ENCODE results near the gene PHACTR3. TPM values are rescaled to one million over a fixed set of nuclear protein-coding genes. Genes with fewer than 3 reads are reported as not detected.
"Not testable (repeated sequence)": the region's sequence is repeated elsewhere in the genome, so short reads cannot be mapped to it uniquely, and the experiment has no call there.

Gene PHACTR3
- total RNA-seq, 2 donors from 2014 or later, result not detected

DNA sequence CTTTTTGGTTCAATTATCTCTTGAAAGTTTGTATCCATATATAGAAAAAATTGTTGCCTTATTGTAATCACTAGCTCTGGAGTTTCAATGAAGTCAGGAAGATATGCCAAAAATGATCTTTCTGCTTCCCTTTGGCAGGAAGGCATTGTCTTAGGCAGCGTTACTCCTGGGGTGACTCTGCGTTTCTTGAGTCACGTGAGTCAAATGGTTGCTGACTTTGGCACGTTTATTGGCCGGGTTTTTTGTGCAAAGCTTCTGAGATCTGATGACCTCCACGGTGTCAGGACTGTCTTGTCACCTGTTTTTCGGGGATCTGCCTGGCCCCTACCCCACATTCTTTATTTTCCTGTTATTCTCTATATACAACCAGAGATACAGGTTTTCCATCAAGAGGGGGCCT is 10.4 kb downstream of the PHACTR3 start:
- peaks cover 27% of the 10 kb centered on the region for H3K27me3 Mint-ChIP-seq
- ATAC-seq (replicated peaks), result no peak
- no peak overlapping the region for H3K4me3 Mint-ChIP-seq
- H3K4me1 Mint-ChIP-seq, result no peaks in the 10 kb centered on the region
- H3K9me3 Mint-ChIP-seq, result no peaks in the 10 kb centered on the region
- no peaks in the 10 kb centered on the region for H3K36me3 Mint-ChIP-seq (ENCODE audit: low read depth)
- H3K27ac Mint-ChIP-seq, result no peak overlapping the region

DNA sequence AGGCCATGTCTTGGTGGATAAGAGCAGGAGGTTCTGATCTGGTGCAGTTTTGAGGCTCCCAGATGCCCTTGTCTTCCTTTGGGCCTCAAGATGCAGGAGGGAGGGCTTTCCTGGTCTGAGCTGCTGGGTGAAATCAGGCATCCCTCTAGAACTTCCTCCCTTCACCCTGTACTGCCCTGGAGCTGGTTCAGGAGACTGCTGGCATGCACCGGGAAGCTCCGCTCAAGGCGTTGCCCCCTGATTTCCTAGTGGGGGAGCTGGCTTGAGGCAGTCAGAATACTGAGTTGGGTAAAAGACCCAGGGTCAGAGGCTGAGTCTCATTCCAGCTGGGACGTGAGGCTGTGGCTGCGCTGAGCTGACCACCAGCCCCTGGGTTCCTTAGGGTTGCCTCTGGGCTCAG is 12.0 kb downstream of the PHACTR3 start:
- Mint-ChIP-seq H3K4me1 (no peaks in the 10 kb centered on the region), H3K36me3 (ENCODE audit: low read depth) (no peaks in the 10 kb centered on the region)
- ATAC-seq (replicated peaks), result no peak

DNA sequence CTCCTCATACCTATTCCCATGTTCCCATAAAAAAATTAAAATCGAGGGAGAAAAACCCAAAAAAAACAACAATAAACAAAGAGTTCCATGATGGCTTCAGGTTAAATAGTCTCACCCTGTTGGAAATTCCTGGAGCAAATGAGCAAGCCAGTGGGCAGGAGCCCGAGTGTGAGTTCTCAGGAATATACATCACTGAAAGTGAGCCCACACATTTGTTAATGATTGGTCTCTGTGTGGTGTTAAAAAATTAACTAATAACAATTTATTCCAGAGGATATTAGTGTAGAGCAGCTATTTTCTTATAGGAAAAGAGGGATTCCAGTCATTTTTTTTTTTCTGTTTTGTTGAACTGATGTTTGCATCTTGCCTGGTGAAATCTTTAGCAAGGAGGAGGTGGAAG is 12.9 kb downstream of the PHACTR3 start:
- Mint-ChIP-seq H3K27me3 (peaks cover 26% of the 10 kb centered on the region), H3K9me3 (no peaks in the 10 kb centered on the region), H3K27ac (no peak overlapping the region), H3K4me3 (no peak overlapping the region), H3K4me1 (no peaks in the 10 kb centered on the region), H3K36me3 (ENCODE audit: low read depth) (no peaks in the 10 kb centered on the region)
- no peak for ATAC-seq (replicated peaks)

More for the DNA sequence above, 12.0 kb downstream of the PHACTR3 start:
- H3K27ac Mint-ChIP-seq, result no peak overlapping the region
- no peaks in the 10 kb centered on the region for H3K9me3 Mint-ChIP-seq
- H3K4me3 Mint-ChIP-seq, result no peak overlapping the region
- peaks cover 29% of the 10 kb centered on the region for H3K27me3 Mint-ChIP-seq

DNA sequence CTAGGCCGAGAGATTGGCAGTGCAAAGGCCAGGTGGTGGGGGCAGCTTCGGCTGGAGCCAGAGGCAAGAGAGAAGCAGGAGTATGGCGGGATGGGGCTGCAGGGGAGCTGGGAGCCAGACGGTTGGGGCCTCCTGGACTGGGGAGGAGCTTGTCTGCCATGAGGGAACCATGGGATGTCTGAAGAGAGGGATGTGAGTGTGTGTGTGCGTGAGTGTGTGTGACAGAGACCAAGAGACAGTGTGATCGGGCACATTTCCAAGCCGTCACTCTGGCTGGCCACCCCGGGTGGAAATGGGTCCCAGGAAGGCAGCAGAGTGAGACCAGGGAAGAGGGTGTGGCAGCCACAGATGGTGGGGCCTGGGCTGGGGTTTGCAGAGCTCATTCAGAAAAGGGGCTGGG is 13.8 kb downstream of the PHACTR3 start:
- peaks cover 26% of the 10 kb centered on the region for H3K27me3 Mint-ChIP-seq
- no peaks in the 10 kb centered on the region for H3K4me1 Mint-ChIP-seq
- H3K27ac Mint-ChIP-seq, result no peak overlapping the region
- H3K4me3 Mint-ChIP-seq, result no peak overlapping the region
- ATAC-seq (replicated peaks), result no peak
- H3K9me3 Mint-ChIP-seq, result no peaks in the 10 kb centered on the region
- H3K36me3 Mint-ChIP-seq (ENCODE audit: low read depth), result no peaks in the 10 kb centered on the region

DNA sequence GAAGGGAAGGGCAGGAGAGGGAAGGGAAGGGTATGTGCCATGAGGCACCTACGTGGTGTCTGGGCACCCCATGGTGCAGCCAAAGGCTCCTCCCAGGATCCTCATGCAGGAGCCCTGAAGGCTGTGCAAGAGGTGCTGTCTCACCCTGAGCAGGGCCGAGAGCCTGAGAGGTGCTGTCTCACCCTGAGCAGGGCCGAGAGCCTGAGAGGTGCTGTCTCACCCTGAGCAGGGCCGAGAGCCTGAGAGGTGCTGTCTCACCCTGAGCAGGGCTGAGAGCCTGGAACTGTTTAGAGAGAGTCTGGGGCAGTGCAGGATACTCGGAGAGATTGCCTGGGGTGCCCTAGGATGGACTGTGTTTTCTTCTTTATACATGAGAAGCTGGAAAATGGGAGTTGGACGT is 14.2 kb downstream of the PHACTR3 start:
- H3K4me1 Mint-ChIP-seq; H3K9me3 Mint-ChIP-seq; ATAC-seq (replicated peaks); H3K36me3 Mint-ChIP-seq (ENCODE audit: low read depth); H3K27ac Mint-ChIP-seq; H3K4me3 Mint-ChIP-seq: not testable (repeated sequence)
- peaks cover 26% of the 10 kb centered on the region for H3K27me3 Mint-ChIP-seq

DNA sequence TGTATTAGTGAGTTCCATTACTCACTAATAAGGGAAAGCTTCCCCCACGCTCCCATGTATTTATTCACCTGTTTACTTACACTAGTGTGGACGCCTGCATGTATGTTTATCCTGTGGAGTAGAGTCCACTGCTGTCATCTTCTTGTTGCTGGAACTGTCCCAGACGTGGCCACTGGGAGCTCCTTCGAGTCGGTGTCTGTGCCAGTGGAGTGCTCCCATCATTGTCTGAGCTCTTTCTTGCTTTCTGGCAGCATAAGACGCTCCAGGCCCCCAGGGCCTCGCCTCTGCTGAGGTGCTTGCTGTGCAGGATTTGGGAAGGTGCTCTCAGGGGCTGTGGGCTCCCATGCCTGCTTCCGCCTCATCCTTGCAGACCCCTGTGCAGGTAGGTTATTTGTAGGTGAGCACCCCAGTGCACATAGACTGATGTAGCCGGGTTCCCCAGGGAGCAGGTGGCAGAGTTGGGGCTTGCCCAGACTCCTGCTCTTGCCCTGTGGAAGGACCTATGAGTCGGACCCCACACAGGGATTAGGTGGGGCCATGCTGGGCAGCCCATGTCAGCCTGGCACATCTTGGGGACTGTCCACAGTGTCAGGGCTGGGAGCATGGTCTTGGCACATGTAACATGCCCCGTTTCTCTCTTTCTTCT is 16.6 kb downstream of the PHACTR3 start:
- ATAC-seq (replicated peaks), result no peak
- no peak overlapping the region for H3K4me3 Mint-ChIP-seq
- H3K4me1 Mint-ChIP-seq, result no peaks in the 10 kb centered on the region
- H3K9me3 Mint-ChIP-seq, result no peaks in the 10 kb centered on the region
- H3K36me3 Mint-ChIP-seq (ENCODE audit: low read depth), result no peaks in the 10 kb centered on the region
- peaks cover 26% of the 10 kb centered on the region for H3K27me3 Mint-ChIP-seq
- H3K27ac Mint-ChIP-seq, result no peak overlapping the region

DNA sequence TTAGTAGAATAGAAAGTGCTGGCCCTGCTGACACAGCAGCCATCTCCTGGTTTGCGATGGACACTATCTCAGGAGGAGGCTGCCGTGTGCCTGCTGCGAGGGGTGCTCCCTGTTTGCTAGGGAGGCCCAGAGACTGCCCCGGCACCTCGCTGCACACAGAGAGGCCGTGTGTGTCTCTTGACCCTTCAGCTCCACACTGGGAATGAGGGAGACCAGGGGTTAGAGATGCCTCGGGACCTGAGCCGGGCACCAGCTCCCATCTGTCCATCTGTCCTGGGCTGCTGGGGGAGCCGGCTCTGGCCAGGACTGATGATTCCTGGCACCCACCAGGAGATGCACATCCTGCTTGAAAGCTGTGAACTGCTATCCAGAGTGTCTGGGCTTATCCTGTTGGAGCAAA is 18.2 kb downstream of the PHACTR3 start:
- no peaks in the 10 kb centered on the region for H3K36me3 Mint-ChIP-seq (ENCODE audit: low read depth)
- peaks cover 17% of the 10 kb centered on the region for H3K27me3 Mint-ChIP-seq
- no peaks in the 10 kb centered on the region for H3K9me3 Mint-ChIP-seq
- H3K27ac Mint-ChIP-seq, result no peak overlapping the region
- ATAC-seq (replicated peaks), result no peak
- H3K4me3 Mint-ChIP-seq, result no peak overlapping the region
- H3K4me1 Mint-ChIP-seq, result no peaks in the 10 kb centered on the region

DNA sequence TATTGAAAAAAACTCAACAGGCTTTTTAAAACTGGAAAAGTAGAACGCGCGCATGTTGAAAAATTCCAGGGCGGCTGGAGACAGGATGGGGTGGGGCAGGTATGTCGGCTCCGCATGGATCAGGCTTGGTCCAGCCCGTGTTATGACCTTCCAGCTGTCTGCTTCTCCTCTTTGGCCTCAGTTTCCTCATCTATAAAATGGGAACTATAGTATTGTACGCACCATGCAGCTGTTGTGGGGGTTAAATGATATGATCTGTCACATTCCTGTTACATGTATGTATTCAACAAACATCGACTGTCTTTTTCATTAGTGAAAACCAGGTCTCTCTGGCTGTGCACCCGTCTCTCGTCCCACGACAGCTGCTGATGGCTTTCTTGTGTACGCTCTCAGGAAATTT is 18.8 kb downstream of the PHACTR3 start:
- H3K27ac Mint-ChIP-seq, result no peak overlapping the region
- no peaks in the 10 kb centered on the region for H3K9me3 Mint-ChIP-seq
- peaks cover 13% of the 10 kb centered on the region for H3K27me3 Mint-ChIP-seq
- H3K36me3 Mint-ChIP-seq (ENCODE audit: low read depth), result no peaks in the 10 kb centered on the region
- no peaks in the 10 kb centered on the region for H3K4me1 Mint-ChIP-seq
- no peak overlapping the region for H3K4me3 Mint-ChIP-seq
- no peak for ATAC-seq (replicated peaks)

DNA sequence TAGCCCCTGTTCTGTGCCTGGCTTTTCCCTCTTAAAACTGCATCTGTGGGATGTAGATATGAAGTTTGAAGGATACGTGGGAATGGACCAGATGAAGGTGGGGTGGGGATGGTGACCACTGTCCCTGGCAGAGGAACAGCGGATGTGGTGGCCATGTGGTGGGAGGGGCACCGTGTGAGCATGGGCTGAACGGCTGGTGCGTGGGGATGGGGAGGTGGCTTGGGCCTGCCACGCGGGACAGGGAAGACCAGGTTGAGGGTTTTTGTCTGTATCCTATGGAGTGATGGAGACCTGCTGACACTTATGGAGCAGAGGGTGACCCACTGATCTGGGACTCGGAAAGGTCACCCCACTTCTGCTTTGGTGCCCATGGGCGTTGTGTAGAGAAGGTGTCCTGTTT is 19.2 kb downstream of the PHACTR3 start:
- H3K4me1 Mint-ChIP-seq, result no peaks in the 10 kb centered on the region
- ATAC-seq (replicated peaks), result no peak
- no peak overlapping the region for H3K4me3 Mint-ChIP-seq
- no peaks in the 10 kb centered on the region for H3K9me3 Mint-ChIP-seq
- H3K27ac Mint-ChIP-seq, result no peak overlapping the region
- H3K27me3 Mint-ChIP-seq, result peaks cover 10% of the 10 kb centered on the region
- H3K36me3 Mint-ChIP-seq (ENCODE audit: low read depth), result no peaks in the 10 kb centered on the region

DNA sequence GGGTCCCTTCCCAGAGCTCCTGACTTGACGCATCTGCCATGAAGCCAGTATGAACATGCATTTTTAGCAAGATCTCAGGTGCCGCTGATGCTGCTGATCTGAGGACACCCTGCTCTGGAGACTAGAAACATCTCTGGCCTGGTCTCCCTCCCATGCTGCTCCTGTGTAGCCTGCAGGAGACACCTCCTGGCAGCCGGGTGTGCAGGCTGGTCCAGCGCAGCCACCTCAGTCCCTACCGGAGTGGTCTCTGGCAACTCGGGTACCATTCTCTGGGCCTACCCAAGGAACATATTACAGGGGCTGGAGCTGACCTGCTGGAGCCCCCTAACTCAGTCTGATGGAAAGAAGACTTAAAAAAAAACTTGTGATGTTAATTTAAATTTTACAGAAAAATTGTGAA is 20.1 kb downstream of the PHACTR3 start:
- Mint-ChIP-seq H3K36me3 (ENCODE audit: low read depth) (no peaks in the 10 kb centered on the region), H3K9me3 (no peaks in the 10 kb centered on the region), H3K27me3 (peaks cover 6% of the 10 kb centered on the region), H3K27ac (no peak overlapping the region), H3K4me1 (no peaks in the 10 kb centered on the region), H3K4me3 (no peak overlapping the region)
- ATAC-seq (replicated peaks), result no peak

DNA sequence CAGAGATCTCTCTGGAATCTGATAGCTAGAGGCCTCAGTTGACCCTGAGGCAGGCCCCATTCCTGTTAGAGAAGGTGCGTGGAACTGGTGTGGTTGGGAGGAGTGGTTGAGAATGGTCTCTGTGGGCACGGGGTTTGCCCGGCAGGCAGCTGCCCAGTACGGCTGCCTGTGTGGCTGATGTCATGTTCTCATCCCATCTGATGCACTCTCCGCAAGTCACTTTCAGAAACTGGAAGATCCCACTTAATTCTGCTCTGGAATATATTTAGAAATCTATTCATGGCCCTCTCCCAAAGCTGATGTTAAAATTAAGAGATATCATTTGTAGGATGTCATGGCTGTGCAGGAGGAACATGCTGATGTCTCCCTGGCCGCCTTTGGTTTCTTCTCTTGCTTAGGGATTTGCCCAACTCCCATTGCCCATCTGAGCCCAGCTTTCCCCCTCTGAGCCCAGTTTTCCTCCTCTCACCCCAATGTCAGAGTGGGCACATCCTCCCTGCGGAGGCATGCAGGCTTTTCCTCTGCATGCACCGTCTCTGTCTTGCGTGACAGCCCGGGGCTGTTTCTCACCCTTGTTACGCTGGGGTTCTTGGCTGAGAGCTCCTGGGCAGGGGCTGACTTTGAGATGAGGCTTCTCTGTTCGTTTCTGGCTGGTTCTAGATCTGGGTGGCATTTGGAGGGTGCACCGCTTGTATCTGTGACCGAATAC is 21.0 kb downstream of the PHACTR3 start:
- Mint-ChIP-seq H3K27me3 (peaks cover 5% of the 10 kb centered on the region), H3K9me3 (no peaks in the 10 kb centered on the region), H3K27ac (no peak overlapping the region), H3K36me3 (ENCODE audit: low read depth) (no peaks in the 10 kb centered on the region), H3K4me3 (no peak overlapping the region), H3K4me1 (no peaks in the 10 kb centered on the region)
- no peak for ATAC-seq (replicated peaks)

DNA sequence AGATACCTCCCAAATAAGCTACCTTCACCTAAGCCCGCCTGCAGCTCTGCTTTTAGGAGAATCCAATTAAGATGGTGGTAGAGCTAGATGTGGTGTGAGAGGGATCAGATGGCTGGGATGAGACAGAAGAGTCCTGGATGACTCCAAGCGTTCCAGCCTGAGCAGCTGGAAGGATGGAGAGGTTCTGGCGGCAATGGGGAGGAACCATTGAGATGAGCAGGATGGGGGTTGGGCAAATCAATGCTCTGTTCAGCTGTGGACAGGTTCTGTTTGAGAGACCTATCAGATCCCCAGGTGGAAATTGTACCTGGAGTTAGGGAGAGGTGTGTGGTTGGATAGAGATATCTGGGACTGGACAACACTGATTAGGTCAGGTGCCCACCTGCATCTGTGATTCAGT is 23.0 kb downstream of the PHACTR3 start:
- no peak for ATAC-seq (replicated peaks)
- H3K4me3 Mint-ChIP-seq, result no peak overlapping the region

DNA sequence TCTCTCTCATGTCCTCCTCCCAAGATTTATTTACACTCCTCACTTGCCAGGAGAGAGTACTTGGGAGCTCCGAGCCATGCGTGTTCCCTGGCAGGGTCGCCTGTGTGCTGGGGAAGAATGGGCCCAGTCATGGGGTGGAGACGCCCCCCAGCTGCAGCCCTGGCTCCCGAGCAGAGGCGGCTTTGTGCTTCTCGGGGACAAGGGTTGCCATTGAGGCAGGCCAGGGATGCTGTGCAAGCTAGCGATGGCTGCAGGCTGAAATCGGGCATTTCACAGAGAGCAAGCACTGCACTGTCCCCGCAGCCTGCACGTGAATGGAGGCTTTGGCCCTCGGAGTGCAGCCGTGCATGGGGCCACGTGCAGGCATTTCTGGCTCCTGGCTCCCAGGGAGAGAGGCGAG is 23.8 kb downstream of the PHACTR3 start:
- Mint-ChIP-seq H3K27me3 (peaks cover 8% of the 10 kb centered on the region), H3K36me3 (ENCODE audit: low read depth) (no peaks in the 10 kb centered on the region), H3K4me3 (no peak overlapping the region), H3K4me1 (no peaks in the 10 kb centered on the region), H3K9me3 (no peaks in the 10 kb centered on the region), H3K27ac (no peak overlapping the region)
- no peak for ATAC-seq (replicated peaks)

More for the DNA sequence above, 23.0 kb downstream of the PHACTR3 start:
- H3K4me1 Mint-ChIP-seq, result no peaks in the 10 kb centered on the region
- peaks cover 4% of the 10 kb centered on the region for H3K27me3 Mint-ChIP-seq
- no peaks in the 10 kb centered on the region for H3K9me3 Mint-ChIP-seq
- H3K36me3 Mint-ChIP-seq (ENCODE audit: low read depth), result no peaks in the 10 kb centered on the region
- H3K27ac Mint-ChIP-seq, result no peak overlapping the region

DNA sequence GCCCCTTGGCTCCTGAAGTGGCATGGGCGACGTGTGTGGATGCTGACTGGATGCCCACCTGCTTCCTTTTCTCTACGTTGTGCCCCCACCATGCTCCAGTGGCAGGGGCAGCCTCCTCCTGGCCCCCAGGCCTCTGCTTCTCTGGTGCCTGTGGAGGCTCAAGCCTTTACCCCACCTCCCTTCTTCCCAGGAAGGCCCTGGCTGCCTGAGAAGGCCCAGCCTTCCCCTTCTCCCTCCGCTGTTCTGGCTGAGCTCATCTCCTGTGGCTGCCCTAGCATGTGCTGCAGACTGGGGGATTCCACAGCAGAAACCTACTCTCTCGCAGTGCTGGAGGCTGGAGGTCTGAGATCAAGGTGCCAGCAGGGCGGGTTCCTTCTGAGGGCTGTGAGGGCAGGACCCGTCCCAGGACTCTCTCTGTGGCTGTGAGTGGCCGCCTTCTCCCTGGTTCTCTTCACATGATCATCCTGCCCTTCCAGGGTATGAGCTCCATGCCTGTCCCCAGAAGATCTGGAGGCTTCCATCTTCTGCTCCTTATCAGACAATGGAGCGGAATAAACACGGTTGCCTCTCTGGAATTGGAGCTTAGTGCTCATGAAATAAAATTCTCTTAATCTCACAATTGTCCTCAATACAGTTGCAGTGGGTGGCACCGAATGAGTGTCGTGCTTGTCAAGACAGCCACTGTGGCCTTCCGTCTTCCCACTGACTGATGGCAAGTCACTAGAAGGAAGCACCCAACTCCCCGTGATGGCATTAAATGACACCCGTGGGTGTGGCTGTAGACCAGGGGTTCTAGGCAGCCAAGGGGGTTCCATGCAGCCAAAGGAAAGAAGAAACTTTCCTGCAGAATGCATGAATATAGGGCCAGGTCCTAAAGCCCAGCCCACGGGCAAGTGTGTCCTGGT is 25.1 kb downstream of the PHACTR3 start:
- H3K36me3 Mint-ChIP-seq (ENCODE audit: low read depth), result no peaks in the 10 kb centered on the region
- ATAC-seq (replicated peaks), result no peak
- H3K4me1 Mint-ChIP-seq, result no peaks in the 10 kb centered on the region
- no peak overlapping the region for H3K27ac Mint-ChIP-seq
- no peak overlapping the region for H3K4me3 Mint-ChIP-seq
- H3K27me3 Mint-ChIP-seq, result peaks cover 9% of the 10 kb centered on the region
- H3K9me3 Mint-ChIP-seq, result no peaks in the 10 kb centered on the region

DNA sequence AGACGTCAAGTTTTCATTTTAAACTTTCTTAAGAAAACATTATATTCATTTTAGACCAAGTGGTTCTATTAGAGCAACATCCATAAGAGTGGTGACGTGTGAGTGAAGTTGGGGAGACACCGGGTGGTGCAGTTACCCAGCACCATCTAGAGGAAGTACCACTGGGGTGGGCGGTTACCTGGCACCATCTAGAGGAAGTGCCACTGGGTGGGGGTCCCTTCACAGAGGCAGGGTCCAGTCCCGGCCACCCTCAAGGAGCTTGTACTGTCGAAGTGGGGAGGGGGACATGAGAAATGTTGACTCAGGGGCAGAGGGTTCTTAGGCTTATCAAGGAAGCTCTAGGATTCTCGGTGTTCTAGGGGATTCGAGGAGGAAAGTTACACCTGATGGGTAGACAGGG is 26.2 kb downstream of the PHACTR3 start:
- Mint-ChIP-seq H3K36me3 (ENCODE audit: low read depth) (no peaks in the 10 kb centered on the region), H3K27me3 (peaks cover 11% of the 10 kb centered on the region), H3K4me3 (no peak overlapping the region), H3K4me1 (no peaks in the 10 kb centered on the region), H3K9me3 (no peaks in the 10 kb centered on the region), H3K27ac (no peak overlapping the region)
- ATAC-seq (replicated peaks), result no peak
